HepG2 (cell line): ENCODE data around the gene PPP2R2C. TPM values are rescaled to one million over a fixed set of nuclear protein-coding genes. Genes with fewer than 3 reads are reported as not detected.
A peak's percentile ranks its signal among the peaks of the same experiment; 100 is the strongest.

Experiments
- BRF2 ChIP-seq: sonication (generic); formaldehyde crosslinking; IDR thresholded peaks from 2 replicates; pipeline ENCODE4 v1.8.1; 2022; ENCODE audit warnings: mild to moderate bottlenecking, missing genetic modification reagents
- CHD2 ChIP-seq: IDR thresholded peaks from 2 replicates; pipeline ENCODE4 v1.6.1; 2011; ENCODE audit warnings: low read depth, low read length, improper control_type of control experiment
- HNF4G ChIP-seq, 2 experiments: sonication (generic) in 1 of 2; formaldehyde crosslinking in 1 of 2; IDR thresholded peaks; 2 replicates each; pipeline versions ENCODE4 v1.4.0 to v1.6.1; 2011 to 2020; ENCODE audit warnings: borderline replicate concordance in 2 of 2, low read depth in 2 of 2, mild to moderate bottlenecking in 2 of 2, low read length in 1 of 2, missing genetic modification reagents in 1 of 2, moderate library complexity in 1 of 2
- MATR3 ChIP-seq: sonication (generic); formaldehyde crosslinking; IDR thresholded peaks from 2 replicates; pipeline ENCODE4 v1.4.0; 2020; ENCODE audit warnings: missing genetic modification reagents
- PPARG ChIP-seq: conservative IDR thresholded peaks from 2 replicates; pipeline ENCODE4 v1.6.1; 2016; ENCODE audit warnings: missing biosample characterization, missing genetic modification reagents
- PRDM15 ChIP-seq: sonication (generic); formaldehyde crosslinking; IDR thresholded peaks from 2 replicates; pipeline ENCODE4 v1.4.0; 2020; ENCODE audit warnings: missing genetic modification reagents
- USF2 ChIP-seq, 2 experiments: sonication (generic) in 1 of 2; formaldehyde crosslinking in 1 of 2; IDR thresholded peaks; 2 replicates each; pipeline versions ENCODE4 v1.5.1 to v1.6.1; 2011 to 2020; ENCODE audit warnings: borderline replicate concordance in 1 of 2, low read depth in 1 of 2, low read length in 1 of 2, mild to moderate bottlenecking in 1 of 2, missing genetic modification reagents in 1 of 2, moderate library complexity in 1 of 2
- ZBTB7A ChIP-seq: sonication (generic); formaldehyde crosslinking; IDR thresholded peaks from 2 replicates; pipeline ENCODE4 v1.8.0; 2022; ENCODE audit warnings: mild to moderate bottlenecking, missing genetic modification reagents
- ZGPAT ChIP-seq: IDR thresholded peaks from 2 replicates; pipeline ENCODE4 v1.6.1; 2016; ENCODE audit warnings: mild to moderate bottlenecking
- ZNF205 ChIP-seq: IDR thresholded peaks from 2 replicates; pipeline ENCODE4 v1.6.1; 2018; ENCODE audit warnings: missing biosample characterization, missing genetic modification reagents
- ZNF382 ChIP-seq: sonication (generic); formaldehyde crosslinking; IDR thresholded peaks from 2 replicates; pipeline ENCODE4 v1.5.0; 2020; ENCODE audit warnings: missing genetic modification reagents, mild to moderate bottlenecking, borderline replicate concordance
- ZNF768 ChIP-seq: sonication (generic); formaldehyde crosslinking; IDR thresholded peaks from 2 replicates; pipeline ENCODE4 v1.4.0; 2020; ENCODE audit warnings: missing genetic modification reagents
- polyA plus RNA-seq, 8 experiments: library from polyadenylated mRNA; depleted of rRNA in 3 of 8; stranded (reverse) in 7 of 8; unstranded in 1 of 8; fragments of >200 nt; fragmentation: Illumina TruSeq in 4 of 8; extraction: Trizol in 4 of 8; gene quantifications; 2 replicates each; pipeline versions ENCODE4 v1.2.1 to v1.2.3, GENCODE V29; 2011 to 2016; ENCODE audit warnings: low read depth in 4 of 8, missing spikeins in 1 of 8, mixed read lengths in 1 of 8; ENCODE audit not compliant: insufficient read depth in 1 of 8
- total RNA-seq, 5 experiments: library from RNA; depleted of rRNA; stranded (reverse); fragments of >200 nt; fragmentation: Illumina TruSeq; extraction: Trizol; gene quantifications; 2 replicates each; pipeline ENCODE4 v1.2.3, GENCODE V29; 2016; ENCODE audit warnings: low read depth in 1 of 5
- TF ChIP-seq, protein P1 (sequence below): sonication (generic); formaldehyde crosslinking; IDR thresholded peaks from 2 replicates; pipeline ENCODE4 v1.4.0; 2020; ENCODE audit warnings: low read depth, missing genetic modification reagents

The PPP2R2C gene
- total and polyA plus RNA-seq, 2 of the 13 experiments (the other 11 are each of a cell fraction or from before 2014, with no cell fraction given): 0.60 to 8.6 TPM

DNA sequence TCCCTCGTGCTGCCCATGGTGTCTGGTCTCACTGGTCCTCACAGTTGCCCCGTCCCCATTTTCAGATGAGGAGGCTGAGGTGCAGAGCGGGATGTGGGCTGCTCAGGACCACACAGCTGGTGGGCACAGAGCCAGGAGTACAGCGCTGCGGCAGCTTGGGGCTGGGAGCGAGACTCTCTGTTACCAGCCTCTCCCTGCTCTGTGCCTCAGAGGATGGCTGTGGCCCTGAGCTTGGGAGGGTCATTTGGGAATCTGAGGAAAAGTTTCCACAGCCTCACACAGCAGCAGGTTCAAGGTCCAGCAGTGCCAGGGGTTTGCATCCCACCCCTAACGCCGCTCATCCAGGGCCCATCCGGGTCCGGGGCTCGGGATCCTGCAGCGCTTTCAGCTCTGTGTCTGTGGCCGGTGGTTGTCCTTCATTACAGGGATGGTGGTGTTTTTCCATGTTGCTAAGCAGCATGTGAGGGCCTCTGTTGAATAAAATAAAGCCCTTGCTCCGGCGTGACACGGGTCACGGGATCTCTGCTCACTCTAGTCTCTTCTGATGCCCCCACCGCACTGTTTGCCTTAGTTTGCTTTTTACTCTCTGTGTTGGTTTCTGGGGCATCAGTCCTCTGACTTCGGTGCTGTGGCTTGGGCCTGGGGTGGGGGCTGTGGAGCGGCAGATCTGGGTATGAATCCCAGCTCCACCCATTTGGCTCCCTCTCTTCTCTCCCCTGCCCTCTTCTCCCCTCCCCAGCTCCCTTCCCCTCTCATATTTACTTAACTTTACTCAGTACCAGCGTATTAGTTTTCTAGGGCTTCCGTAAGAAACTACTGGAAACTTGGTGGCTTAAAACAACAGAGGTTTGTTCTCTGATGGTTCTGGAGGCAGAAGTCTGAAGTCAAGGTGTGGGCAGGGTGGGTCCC, 196.3 kb downstream of the PPP2R2C start (continued):
- TF ChIP-seq PRDM15 (CRISPR knock-in tag) (peak; percentile 56; the same call in 1 of the 2 replicates), CHD2 (no peak), BRF2 (CRISPR knock-in tag) (no peak), ZNF205 (peak; percentile 27; the same call in 1 of the 2 replicates), HNF4G (IDR thresholded peaks at IDR 0.05; ENCODE audit: borderline replicate concordance, low read depth, low read length) (peak; percentile 48; the same call in 1 of the 2 replicates), HNF4G (CRISPR knock-in tag; IDR thresholded peaks at IDR 0.05; ENCODE audit: borderline replicate concordance, low read depth) (peak; percentile 80), ZGPAT (CRISPR knock-in tag) (peak; percentile 38), ZNF768 (CRISPR knock-in tag) (peak; percentile 11; the same call in 1 of the 2 replicates), PPARG (CRISPR knock-in tag) (0 out of 2 replicates have a peak, but pooled peaks have one; percentile 18), ZBTB7A (0 out of 2 replicates have a peak, but pooled peaks have one; percentile 16), USF2 (IDR thresholded peaks at IDR 0.05; ENCODE audit: low read depth, low read length) (no peak), USF2 (CRISPR knock-in tag; IDR thresholded peaks at IDR 0.05; ENCODE audit: borderline replicate concordance) (no peak), ZNF382 (no peak), MATR3 (CRISPR knock-in tag) (no peak)
- TF ChIP-seq, protein P1, sequence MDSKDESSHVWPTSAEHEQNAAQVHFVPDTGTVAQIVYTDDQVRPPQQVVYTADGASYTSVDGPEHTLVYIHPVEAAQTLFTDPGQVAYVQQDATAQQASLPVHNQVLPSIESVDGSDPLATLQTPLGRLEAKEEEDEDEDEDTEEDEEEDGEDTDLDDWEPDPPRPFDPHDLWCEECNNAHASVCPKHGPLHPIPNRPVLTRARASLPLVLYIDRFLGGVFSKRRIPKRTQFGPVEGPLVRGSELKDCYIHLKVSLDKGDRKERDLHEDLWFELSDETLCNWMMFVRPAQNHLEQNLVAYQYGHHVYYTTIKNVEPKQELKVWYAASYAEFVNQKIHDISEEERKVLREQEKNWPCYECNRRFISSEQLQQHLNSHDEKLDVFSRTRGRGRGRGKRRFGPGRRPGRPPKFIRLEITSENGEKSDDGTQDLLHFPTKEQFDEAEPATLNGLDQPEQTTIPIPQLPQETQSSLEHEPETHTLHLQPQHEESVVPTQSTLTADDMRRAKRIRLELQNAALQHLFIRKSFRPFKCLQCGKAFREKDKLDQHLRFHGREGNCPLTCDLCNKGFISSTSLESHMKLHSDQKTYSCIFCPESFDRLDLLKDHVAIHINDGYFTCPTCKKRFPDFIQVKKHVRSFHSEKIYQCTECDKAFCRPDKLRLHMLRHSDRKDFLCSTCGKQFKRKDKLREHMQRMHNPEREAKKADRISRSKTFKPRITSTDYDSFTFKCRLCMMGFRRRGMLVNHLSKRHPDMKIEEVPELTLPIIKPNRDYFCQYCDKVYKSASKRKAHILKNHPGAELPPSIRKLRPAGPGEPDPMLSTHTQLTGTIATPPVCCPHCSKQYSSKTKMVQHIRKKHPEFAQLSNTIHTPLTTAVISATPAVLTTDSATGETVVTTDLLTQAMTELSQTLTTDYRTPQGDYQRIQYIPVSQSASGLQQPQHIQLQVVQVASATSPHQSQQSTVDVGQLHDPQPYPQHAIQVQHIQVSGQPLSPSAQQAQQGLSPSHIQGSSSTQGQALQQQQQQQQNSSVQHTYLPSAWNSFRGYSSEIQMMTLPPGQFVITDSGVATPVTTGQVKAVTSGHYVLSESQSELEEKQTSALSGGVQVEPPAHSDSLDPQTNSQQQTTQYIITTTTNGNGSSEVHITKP (CRISPR knock-in tag): 0 out of 2 replicates have a peak, but pooled peaks have one; percentile 8
